Measurements from ENCODE around the gene AQP3. TPM values are rescaled to one million over a fixed set of nuclear protein-coding genes. Genes with fewer than 3 reads are reported as not detected.
A peak's percentile ranks its signal among the peaks of the same experiment; 100 is the strongest.

The AQP3 gene
- polyA plus RNA-seq, 1 donor (not counting 4 experiments of a cell fraction or from before 2014, with no cell fraction given), result 239 TPM

GRCh38 chr9:33446240-33446945, 1.0 kb downstream of the AQP3 start:
- H3K4me3 ChIP-seq (ENCODE audit: control insufficient read depth in 2 of 3, extremely low read depth in 1 of 3, insufficient read depth in 2 of 3, low read depth in 1 of 3, low read length in 3 of 3), result peak overlapping the region; percentile 39 to 75 (median 66)
- H3K9ac ChIP-seq (ENCODE audit: control insufficient read depth, extremely low read depth, insufficient read depth, low read length), result peak overlapping the region; percentile 66
- no peak overlapping the region for H2AFZ ChIP-seq (ENCODE audit: control insufficient read depth, low read length)
- H3K4me2 ChIP-seq (ENCODE audit: control insufficient read depth, extremely low read depth, insufficient read depth, low read depth, low read length), result peak overlapping the region; percentile 96
- H4K20me1 ChIP-seq (ENCODE audit: control insufficient read depth, extremely low read depth, insufficient read depth, low read length), result no peaks in the 10 kb centered on the region
- H3K27me3 ChIP-seq (ENCODE audit: control insufficient read depth, extremely low read depth, insufficient read depth, low read length), result no peaks in the 10 kb centered on the region
- H3K4me1 ChIP-seq (ENCODE audit: control insufficient read depth, extremely low read depth, insufficient read depth, low read length), result peaks cover 68% of the 10 kb centered on the region
- peaks cover 2 to 21% of the 10 kb centered on the region in 2 experiments for H3K36me3 ChIP-seq (ENCODE audit: control insufficient read depth in 2 of 2, extremely low read depth in 1 of 2, insufficient read depth in 2 of 2, low read length in 2 of 2)
- DNase-seq (ENCODE audit: low read depth, low spot score) (no peak), FAIRE-seq (peak; percentile 85)
- H3K79me2 ChIP-seq (ENCODE audit: control insufficient read depth, insufficient read depth, low read length), result no peaks in the 10 kb centered on the region
- no peaks in the 10 kb centered on the region for H3K9me3 ChIP-seq (ENCODE audit: control insufficient read depth, low read depth, low read length)
- H3K9me1 ChIP-seq (ENCODE audit: control insufficient read depth, extremely low read depth, insufficient read depth, low read length), result no peaks in the 10 kb centered on the region
- dilution Hi-C loops (cut with MboI; ENCODE audit: extremely low pct_ligation_motif_present, low sequenced_read_pairs), result no loop called here
- H3K27ac ChIP-seq (ENCODE audit: control insufficient read depth, insufficient read depth, low read length), result peak overlapping the region; percentile 39
- TF ChIP-seq EZH2 (IDR thresholded peaks at IDR 0.05; ENCODE audit: low read length), result no peak

- DNase-seq (ENCODE audit: low read depth, low spot score), result no peak
- H4K20me1 ChIP-seq (ENCODE audit: control insufficient read depth, extremely low read depth, insufficient read depth, low read length), result no peaks in the 10 kb centered on the region
- no peak for TF ChIP-seq CTCF (optimal IDR thresholded peaks at IDR 0.05 in 1 of 3, IDR thresholded peaks at IDR 0.05 in 1 of 3, conservative IDR thresholded peaks at IDR 0.05 in 1 of 3; ENCODE audit: extremely low read depth in 1 of 3, insufficient read depth in 2 of 3, low read length in 3 of 3)
- no peak for TF ChIP-seq EZH2 (IDR thresholded peaks at IDR 0.05; ENCODE audit: low read length)
- H3K4me2 ChIP-seq (ENCODE audit: control insufficient read depth, extremely low read depth, insufficient read depth, low read depth, low read length), result peak overlapping the region; percentile 96
- H3K9me3 ChIP-seq (ENCODE audit: control insufficient read depth, low read depth, low read length), result no peaks in the 10 kb centered on the region
- peak overlapping the region; percentile 39 for H3K27ac ChIP-seq (ENCODE audit: control insufficient read depth, insufficient read depth, low read length)
- H2AFZ ChIP-seq (ENCODE audit: control insufficient read depth, low read length), result no peak overlapping the region
- H3K79me2 ChIP-seq (ENCODE audit: control insufficient read depth, insufficient read depth, low read length), result no peaks in the 10 kb centered on the region
- dilution Hi-C loops (cut with MboI; ENCODE audit: extremely low pct_ligation_motif_present, low sequenced_read_pairs), result no loop called here
- H3K27me3 ChIP-seq (ENCODE audit: control insufficient read depth, extremely low read depth, insufficient read depth, low read length), result no peaks in the 10 kb centered on the region
- peaks cover 2 to 21% of the 10 kb centered on the region in 2 experiments for H3K36me3 ChIP-seq (ENCODE audit: control insufficient read depth in 2 of 2, extremely low read depth in 1 of 2, insufficient read depth in 2 of 2, low read length in 2 of 2)
- H3K9me1 ChIP-seq (ENCODE audit: control insufficient read depth, extremely low read depth, insufficient read depth, low read length), result no peaks in the 10 kb centered on the region
- peak overlapping the region; percentile 39 to 66 (median 53) for H3K4me3 ChIP-seq (ENCODE audit: control insufficient read depth in 2 of 3, extremely low read depth in 1 of 3, insufficient read depth in 2 of 3, low read depth in 1 of 3, low read length in 3 of 3)
- peaks cover 64% of the 10 kb centered on the region for H3K4me1 ChIP-seq (ENCODE audit: control insufficient read depth, extremely low read depth, insufficient read depth, low read length)
- FAIRE-seq, result peak; percentile 79
- H3K9ac ChIP-seq (ENCODE audit: control insufficient read depth, extremely low read depth, insufficient read depth, low read length), result no peak overlapping the region
These were observed 1.8 kb downstream of the AQP3 start for GRCh38 chr9:33445389-33446239.

Measured in keratinocyte (primary cell).